GM19438 (cell line): Measurements from ENCODE around the gene IRF2.

Experiments
- ATAC-seq: cut with Tn5 transposase; IDR thresholded peaks from one replicate; pipeline ENCODE4 v1.9.1; 2021; ENCODE audit warnings: low read depth; ENCODE audit not compliant: unreplicated experiment

The IRF2 gene

DNA sequence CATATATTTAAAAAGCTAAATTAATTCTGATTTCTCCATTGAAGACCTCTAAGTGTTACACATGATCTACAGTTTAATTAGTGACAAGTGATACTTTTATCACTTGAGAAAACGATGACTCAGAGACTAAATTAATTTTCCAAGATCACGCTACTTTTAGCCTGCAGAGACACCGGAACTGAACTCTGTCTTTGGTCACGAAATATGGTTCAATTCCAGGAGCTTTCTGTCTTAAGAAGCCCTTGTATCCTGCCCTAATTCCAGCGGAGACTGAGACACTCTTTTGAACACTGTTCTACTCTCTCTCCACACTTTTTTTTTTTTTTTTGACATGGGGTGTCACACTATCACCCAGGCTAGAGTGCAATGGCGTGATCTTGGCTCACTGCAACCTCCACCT, 63.6 kb downstream of the IRF2 start:
- ATAC-seq, result no peak

GRCh38 chr4:184409911-184410692, 64.2 kb downstream of the IRF2 start:
- peak; percentile 83 for ATAC-seq

- ATAC-seq, result no peak
Measured at GRCh38 chr4:184409502-184409901, 64.8 kb downstream of the IRF2 start.

DNA sequence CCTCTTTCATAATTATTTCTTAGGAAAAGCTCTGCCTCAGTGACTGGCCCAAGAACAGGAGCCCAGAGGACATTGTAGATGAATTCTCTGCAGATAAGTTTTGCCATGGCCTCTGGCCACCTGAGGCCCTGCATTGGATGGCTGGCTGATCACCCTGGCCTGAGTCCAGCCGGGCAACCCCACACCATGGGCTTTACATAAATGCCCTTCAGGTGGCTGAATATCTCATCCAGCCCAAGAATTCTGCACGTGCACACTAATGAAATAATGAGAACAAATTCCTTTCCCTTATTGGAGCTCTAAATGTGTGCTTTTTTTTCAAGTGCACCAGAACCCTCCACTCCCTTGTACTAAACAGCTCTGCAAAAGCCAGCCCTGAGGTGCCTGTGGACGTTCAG, 65.7 kb downstream of the IRF2 start:
- no peak for ATAC-seq

GRCh38 chr4:184408021-184408683, 66.2 kb downstream of the IRF2 start:
- ATAC-seq, result no peak

- no peak for ATAC-seq
Measured at GRCh38 chr4:184406958-184407391, 67.4 kb downstream of the IRF2 start.

DNA sequence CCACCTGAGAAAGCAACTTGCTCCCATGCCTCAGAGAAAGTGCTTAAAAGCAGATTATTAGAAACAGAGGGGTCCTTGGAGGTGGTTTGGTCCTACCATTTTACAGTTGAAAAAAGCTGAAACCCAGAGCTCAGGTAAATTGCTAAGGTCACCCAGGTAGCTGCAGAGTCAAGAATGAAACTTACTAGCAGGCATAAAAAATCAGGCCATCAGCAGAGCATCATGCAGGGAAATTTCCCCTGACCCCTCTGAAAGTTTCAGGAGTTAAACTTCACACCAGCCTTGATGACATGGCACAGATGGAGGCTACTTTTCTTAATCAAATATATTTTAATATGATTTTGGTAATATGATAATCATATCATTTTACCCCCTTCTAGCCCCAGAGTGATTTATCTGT, 70.3 kb downstream of the IRF2 start:
- ATAC-seq, result no peak

DNA sequence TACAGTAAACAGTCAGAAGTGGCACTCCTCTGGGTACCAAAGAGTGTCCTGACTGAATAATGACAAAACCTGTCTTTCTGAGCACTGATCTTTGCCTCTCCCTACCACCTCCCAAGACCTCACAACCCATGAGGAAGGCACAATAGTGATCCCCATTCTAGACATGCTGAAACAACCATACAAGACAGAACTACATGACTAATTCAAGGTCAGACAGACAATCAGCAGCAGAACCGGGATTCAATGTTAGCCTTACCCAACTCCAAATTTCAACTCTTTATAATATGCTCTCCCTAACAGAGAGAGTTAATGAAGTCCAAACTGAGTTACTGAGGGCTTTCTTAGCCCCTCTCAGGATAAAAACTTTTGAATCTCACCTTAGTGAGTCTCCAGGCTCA, 71.0 kb downstream of the IRF2 start:
- ATAC-seq, result no peak

DNA sequence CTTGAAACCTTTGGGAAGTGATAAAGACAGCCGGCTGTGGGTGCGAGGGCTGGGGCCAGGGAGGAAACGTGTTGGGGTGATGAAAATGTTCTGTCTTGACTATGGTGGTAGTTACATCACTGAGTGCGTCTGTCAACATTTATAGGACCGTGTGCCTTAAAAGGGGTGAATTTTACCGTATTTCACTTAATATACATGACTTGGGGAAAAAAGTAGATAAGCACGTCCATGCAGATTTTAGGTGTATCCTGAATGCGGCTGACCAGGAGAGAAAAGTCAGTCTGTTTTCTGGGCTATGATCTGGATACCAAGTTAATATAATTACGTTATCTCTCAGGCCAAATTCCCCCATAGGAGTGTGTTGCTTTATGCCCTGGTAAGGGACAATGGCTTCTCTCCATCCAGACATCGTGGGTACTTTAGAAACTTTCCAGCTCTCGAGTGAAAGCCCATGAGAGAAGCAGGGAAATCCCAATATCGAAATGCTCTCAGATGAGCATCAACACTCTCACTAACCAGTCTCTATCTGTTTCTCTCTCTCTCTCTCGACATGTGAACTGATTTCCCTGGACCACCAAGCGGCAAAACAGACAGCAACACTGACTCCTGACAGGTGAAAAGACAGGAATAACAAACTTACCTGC, 71.5 kb downstream of the IRF2 start:
- no peak for ATAC-seq

GRCh38 chr4:184402239-184402638, 72.1 kb downstream of the IRF2 start:
- no peak for ATAC-seq

- no peak for ATAC-seq
Measured at GRCh38 chr4:184401397-184402171, 72.8 kb downstream of the IRF2 start.

DNA sequence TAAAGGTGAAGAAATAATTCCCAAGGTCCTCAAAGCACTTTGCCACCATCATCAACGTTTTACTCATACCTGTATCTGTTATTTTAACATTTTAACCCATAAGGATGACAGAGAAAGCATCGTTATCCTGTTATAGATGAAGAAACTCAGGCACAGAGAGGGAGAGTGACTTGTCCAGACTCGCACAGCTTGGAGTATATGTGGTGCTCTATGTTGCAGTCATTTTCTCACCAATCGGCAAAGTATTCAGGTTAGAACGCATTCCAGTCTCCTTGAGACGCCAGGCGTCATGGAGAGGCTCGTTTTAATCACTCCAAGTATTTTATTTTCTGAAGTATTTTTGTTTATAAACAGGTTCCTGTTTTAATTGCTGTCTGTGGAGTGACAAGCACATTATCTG, 73.5 kb downstream of the IRF2 start:
- no peak for ATAC-seq

- ATAC-seq, result no peak
Measured at GRCh38 chr4:184400375-184400870, 73.9 kb downstream of the IRF2 start.

GRCh38 chr4:184399512-184399908, 74.8 kb downstream of the IRF2 start:
- ATAC-seq, result no peak

- no peak for ATAC-seq
Measured at GRCh38 chr4:184398741-184399511, 75.4 kb downstream of the IRF2 start.

DNA sequence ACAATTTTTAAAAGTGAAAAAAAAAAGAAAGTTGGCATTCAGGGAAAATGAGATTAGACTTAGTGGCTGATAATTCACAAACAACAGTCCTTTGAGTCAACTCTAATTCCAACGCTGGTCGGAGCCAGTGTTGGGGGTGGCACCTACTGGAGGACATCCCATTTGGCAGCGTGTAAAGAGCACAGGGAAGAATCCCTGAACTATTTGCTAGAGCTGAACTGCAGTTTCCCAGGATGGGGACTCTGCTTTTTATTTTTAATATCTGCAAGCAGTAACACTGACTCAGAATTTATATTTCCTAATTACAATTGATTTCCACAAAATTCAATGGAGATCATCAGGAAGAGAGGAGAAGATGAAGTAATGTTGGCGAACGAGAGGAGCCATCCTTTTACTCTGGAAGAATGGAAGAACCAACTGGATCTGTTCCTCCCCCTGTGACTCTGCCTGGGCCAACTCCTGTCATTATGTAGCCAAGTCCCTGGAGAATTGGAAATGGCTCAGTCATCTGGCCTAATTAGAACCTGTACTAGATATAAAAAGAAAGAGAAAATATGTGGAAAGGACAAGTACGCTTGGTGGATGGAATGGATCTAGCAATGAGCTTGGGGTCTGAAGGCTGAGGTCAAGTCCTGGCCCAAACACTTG, 76.7 kb downstream of the IRF2 start:
- no peak for ATAC-seq

DNA sequence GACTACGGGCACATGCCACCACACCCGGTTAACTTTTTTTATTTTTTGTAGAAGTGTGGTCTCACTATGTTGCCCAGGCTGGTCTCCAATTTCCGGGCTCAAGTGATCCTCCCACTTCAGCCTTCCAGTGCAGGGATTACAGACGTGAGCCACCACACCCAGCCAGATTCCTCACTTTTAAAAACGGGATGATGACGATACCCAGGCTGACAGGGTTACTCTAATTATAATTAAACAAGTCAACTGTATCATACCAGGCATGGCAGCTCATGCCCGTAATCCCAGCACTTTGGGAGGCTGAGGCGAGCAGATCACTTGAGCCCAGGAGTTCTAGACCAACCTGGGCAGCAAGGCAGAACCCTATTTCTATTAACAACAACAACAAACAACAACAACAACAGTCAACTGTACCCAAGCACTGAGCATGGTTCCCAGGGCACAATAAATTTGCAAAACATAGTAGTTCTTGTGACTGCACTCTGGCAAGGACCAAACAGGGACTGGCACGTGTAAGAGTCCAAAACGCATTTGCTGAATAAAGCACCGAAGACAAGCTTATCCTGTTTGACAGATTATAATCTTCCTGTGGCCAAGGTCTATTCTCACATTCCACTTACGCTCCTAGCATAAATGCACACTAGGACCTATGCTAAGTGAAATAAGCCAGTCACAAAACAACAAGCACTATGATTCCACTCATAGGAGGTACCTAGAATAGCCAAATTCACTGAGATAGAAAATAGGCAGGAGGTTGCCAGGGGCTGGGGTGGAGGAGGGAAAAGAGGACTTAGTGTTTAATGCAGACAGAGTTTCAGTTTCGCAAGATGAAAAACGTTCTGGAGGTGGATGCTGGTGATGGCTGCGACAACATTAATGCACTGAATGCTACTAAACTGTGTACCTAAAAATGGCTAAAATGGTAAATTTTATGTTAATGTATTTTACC, 77.5 kb downstream of the IRF2 start:
- ATAC-seq, result no peak

DNA sequence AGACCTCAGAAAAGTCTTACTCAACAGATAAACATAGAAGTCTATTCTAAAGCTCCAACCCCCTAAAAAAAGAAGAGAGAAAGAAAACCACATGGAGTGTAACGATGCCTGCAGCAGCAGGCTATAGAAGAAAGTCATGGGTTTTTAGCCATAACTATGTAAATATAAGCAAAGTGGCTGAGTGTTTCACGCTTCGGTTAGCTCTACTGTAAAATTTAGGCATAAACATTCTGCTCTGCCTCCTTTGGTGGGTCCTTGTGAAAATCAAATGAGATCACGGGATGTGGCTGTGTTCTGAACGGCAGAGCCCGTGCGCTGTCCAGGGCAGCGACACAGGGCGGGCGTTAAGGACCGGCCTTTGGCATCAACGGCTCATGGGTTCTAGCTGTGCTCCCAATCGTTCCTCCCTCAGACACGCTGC, 78.4 kb downstream of the IRF2 start:
- ATAC-seq, result peak; percentile 77
